GM19455 (cell line): ENCODE results near the gene MED14.

Source experiments
- ATAC-seq: cut with Tn5 transposase; IDR thresholded peaks from one replicate; pipeline ENCODE4 v1.9.1; 2021; ENCODE audit not compliant: unreplicated experiment

Gene MED14

DNA sequence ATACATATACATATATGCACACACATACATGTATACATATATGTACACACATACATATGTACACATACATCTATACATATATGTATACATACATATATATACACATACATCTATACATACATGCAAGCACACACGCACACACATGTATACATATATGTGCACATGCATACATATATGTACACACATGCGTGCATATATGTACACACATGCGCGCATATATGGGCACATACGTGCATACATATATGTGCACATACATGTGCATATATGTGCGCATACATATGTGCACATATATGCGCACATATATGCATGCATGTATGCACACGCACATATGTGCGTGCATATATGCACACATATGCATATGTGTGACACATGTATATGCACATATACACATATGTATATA, 119.4 kb downstream of the MED14 start:
- ATAC-seq = no peak

DNA sequence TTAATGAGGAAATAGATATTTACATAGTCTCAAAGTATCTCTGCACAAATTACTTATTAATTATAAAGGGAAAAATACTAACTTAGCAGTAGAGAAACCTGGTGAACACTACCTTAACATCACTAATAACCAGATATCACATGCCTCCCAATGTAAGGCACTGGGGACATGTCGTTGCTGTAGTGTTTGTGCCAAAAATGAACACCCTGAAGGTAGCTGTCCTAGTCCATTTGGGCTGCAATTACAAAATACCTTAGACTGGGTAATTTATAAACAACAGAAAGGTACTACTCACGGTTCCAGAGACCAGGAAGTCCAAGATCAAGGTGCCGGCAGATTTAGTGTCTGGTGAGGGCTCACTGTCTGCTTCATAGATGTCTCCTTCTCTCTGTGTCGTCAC, 122.8 kb downstream of the MED14 start:
- ATAC-seq = no peak

DNA sequence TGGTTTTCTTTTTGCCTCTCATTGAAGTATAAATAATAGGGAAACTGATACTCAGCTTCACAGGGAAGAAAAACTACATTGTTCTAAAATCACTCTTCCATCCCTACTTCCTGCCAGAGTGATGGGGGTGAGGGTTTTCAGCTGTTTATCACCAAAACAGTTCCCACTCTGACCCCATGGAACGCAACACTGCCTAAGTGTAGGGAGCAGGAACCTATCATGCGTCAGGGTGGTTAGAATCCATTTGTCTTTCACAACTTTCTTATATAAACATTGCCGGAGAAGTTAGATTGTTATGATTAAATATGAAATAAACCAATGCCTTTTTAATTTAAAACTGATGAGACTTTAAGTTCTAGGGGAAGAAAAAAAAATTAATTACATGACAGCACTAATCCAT, 128.0 kb downstream of the MED14 start:
- no peak for ATAC-seq

DNA sequence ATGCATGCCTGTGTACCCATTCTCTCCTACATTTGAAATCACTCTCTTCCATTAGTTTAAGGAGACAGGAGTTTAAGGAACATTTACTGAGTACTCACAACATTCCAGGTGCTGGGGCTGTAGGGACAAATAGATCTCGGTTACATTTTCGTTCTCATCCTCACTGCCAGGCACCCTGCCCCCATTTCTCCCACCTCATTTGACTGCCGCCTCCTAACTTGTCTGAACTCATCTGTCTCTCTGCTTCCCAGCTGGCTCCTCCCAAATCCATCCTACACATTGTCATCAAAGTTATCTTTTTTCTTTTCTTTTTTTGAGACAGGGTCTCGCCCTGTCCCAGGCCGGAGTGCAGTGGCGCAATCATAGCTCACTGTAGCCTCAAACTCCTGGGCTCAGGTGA, 131.9 kb downstream of the MED14 start:
- no peak for ATAC-seq
